AG04450 (cell line): ENCODE results near the gene MED27. TPM values are rescaled to one million over a fixed set of nuclear protein-coding genes. Genes with fewer than 3 reads are reported as not detected.

Source experiments
- CTCF ChIA-PET: fragments of 300-600, 350-600 bp; formaldehyde crosslinking; extraction: SDS; loops from one replicate; lab custom pipeline; 2022; ENCODE audit warnings: antibody characterized with exemption, inconsistent platforms; lab: Charles Lee
- POLR2A ChIA-PET: fragments of 350-600 bp; formaldehyde crosslinking; extraction: SDS; loops from one replicate; lab custom pipeline; 2021; ENCODE audit warnings: antibody characterized with exemption, inconsistent platforms; lab: Yijun Ruan, JAX
- DNase-seq: peaks from one replicate; pipeline ENCODE4 v3.0.0-alpha.2; 2011; ENCODE audit warnings: low read depth, low spot score
- H3K27ac ChIP-seq: one replicate; pipeline ENCODE4 v1.5.1; 2012; ENCODE audit warnings: low read depth, low read length, control low read depth
- H3K27me3 ChIP-seq: one replicate; pipeline ENCODE4 v1.6.0; 2012; ENCODE audit warnings: low read length; ENCODE audit not compliant: control insufficient read depth, insufficient read depth
- H3K4me3 ChIP-seq: 2 replicates; pipeline ENCODE4 v1.5.1; 2011; ENCODE audit warnings: mild to moderate bottlenecking, low read depth, low read length, control low read depth
- H3K9me3 ChIP-seq: 2 replicates; pipeline ENCODE4 v1.5.1; 2012; ENCODE audit warnings: low read length; ENCODE audit not compliant: control insufficient read depth, insufficient read depth
- CTCF ChIP-seq: IDR thresholded peaks from 2 replicates; pipeline ENCODE4 v1.5.1; 2011; ENCODE audit warnings: low read depth, low read length, control low read depth, inconsistent platforms
- polyA plus RNA-seq: library from polyadenylated mRNA; depleted of rRNA; stranded (reverse); fragments of >200 nt; gene quantifications from 2 replicates; pipeline ENCODE4 v1.2.3, GENCODE V29; 2011

The MED27 gene
- polyA plus RNA-seq, 1 experiment, result 36.6 TPM

DNA sequence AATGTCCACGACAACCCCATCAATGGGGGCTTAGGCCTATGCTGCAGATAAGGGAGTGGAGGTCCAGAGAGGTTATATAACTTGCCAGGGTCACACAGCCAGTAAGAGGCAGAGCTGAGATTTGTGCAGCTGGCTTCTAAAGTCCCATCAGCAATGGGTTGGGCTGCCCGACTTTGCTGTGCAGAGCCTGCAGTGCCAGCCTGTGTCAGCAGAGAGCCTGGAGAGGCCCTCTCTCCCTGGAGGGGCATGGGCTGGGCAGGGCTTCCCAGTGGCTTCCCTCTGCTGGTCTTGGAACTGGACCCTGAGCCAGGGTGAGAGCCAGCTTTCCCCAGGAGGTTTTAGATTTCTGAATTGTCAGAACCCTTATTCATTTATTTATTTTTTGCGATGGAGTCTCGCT lies 262.6 kb downstream of the MED27 start:
- H3K27ac ChIP-seq, result no peak overlapping the region
- no peak for TF ChIP-seq CTCF
- H3K9me3 ChIP-seq, result no peaks in the 10 kb centered on the region; the same call in 1 of the 2 replicates
- peaks cover 57% of the 10 kb centered on the region for H3K27me3 ChIP-seq
- DNase-seq, result no peak
- ChIA-PET POLR2A (no interaction called here), CTCF (interaction anchor here (0.6 kb wide), 1 partner anchor 369 kb away, joined by 9 read pairs; no protein-coding TSS in a partner anchor)
- no peak overlapping the region for H3K4me3 ChIP-seq

DNA sequence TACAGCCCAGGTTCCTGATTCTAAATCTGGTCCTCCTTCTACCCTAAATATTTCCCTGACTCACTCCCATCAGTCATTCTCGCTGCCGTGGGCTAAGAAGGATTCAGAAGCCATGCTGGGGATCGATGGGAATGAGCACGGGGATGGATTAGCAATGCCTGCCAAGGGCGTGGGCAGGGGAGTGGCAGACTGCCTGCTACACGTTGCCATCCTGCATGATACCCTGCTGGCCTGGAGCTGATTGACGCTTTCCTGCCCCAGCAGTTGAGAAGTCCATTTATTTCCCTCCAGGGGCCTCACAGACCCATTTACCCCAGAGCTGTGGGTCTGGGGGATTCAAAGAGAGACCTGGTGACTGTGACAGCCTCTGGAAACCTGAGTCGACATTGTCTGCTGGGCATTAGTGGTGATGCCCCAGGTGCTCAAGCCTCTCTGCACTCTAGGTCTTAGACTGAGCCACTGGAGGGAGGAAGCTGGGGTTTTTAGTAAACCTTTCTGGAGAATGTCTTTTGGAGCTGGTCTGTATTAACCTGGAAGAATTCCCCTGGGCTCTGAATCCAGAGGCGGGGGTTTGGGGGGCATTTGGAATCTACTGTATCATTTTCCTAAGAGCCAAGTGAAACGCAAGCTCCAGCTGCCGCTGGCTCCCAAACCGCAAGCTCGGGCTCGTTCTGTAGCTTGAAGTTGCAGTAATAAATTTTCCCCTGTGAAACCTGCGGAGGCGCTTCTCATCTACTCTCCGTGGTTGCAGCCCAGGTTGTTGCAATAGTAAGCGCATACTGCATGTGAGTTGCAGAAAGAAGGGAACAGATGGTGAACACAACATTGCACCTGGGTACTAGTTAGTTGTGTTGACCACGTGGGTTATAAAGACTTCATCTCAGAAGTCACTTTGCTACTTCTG lies 263.4 kb downstream of the MED27 start:
- no peak overlapping the region for H3K27ac ChIP-seq
- no peaks in the 10 kb centered on the region; the same call in 1 of the 2 replicates for H3K9me3 ChIP-seq
- TF ChIP-seq CTCF, result no peak
- no peak for DNase-seq
- POLR2A ChIA-PET, result no interaction called here
- peaks cover 48% of the 10 kb centered on the region for H3K27me3 ChIP-seq
- H3K4me3 ChIP-seq, result no peak overlapping the region
- CTCF ChIA-PET, result interaction anchor here (1.1 kb wide), 1 partner anchor 420 kb away, joined by 4 read pairs; no protein-coding TSS in a partner anchor

- H3K27me3 ChIP-seq, result peaks cover 44% of the 10 kb centered on the region
- POLR2A ChIA-PET, result no interaction called here
These were observed 265.0 kb downstream of the MED27 start for GRCh38 chr9:131814707-131815106.

GRCh38 chr9:131813116-131813515 lies 266.6 kb downstream of the MED27 start:
- H3K9me3 ChIP-seq, result no peaks in the 10 kb centered on the region; the same call in 1 of the 2 replicates
- no peak overlapping the region for H3K27ac ChIP-seq
- peaks cover 47% of the 10 kb centered on the region for H3K27me3 ChIP-seq
- POLR2A ChIA-PET, result no interaction called here
- no peak for TF ChIP-seq CTCF
- no peak overlapping the region for H3K4me3 ChIP-seq
- DNase-seq, result no peak
- CTCF ChIA-PET, result no interaction called here

More at GRCh38 chr9:131814707-131815106, 265.0 kb downstream of the MED27 start:
- H3K4me3 ChIP-seq, result no peak overlapping the region
- no peaks in the 10 kb centered on the region; the same call in 1 of the 2 replicates for H3K9me3 ChIP-seq
- no peak for TF ChIP-seq CTCF
- CTCF ChIA-PET, result no interaction called here
- H3K27ac ChIP-seq, result no peak overlapping the region
- DNase-seq, result no peak
